HCT116 (cell line): ENCODE data around the gene BAHCC1. TPM values are rescaled to one million over a fixed set of nuclear protein-coding genes. Genes with fewer than 3 reads are reported as not detected.
A peak's percentile ranks its signal among the peaks of the same experiment; 100 is the strongest.

ENCODE experiments used
- ATAC-seq: fragments of 200-7000 bp; cut with Tn5 transposase; 2 replicates; pipeline ENCODE4 v1.9.1; 2020; ENCODE audit warnings: mild to moderate bottlenecking, moderate library complexity
- BruUV-seq: library from RNA; stranded (reverse); fragments of 400-500 nt; replicated peaks from 2 replicates; lab custom pipeline; 2021; lab: Mats Ljungman, UMichigan
- CTCF ChIA-PET: fragments of 300-600 bp; sonication (Branson Sonifier 250); formaldehyde crosslinking; loops from one replicate; lab custom pipeline; 2021; ENCODE audit warnings: antibody characterized with exemption; lab: Charles Lee
- POLR2A ChIA-PET: fragments of 300-600, 350-600 bp; sonication (Branson Sonifier 250); formaldehyde crosslinking; loops from one replicate; lab custom pipeline; 2021; ENCODE audit warnings: antibody characterized with exemption; lab: Charles Lee
- RAD21 ChIA-PET, 2 experiments: fragments of 300-600 bp; sonication (Branson Sonifier 250); formaldehyde crosslinking; loops; one replicate each; lab custom pipeline; 2023; ENCODE audit warnings: low total read pairs in 2 of 2; ENCODE audit not compliant: uncharacterized antibody in 2 of 2, unreplicated experiment in 2 of 2, low non-redundant PET in 1 of 2; lab: Charles Lee
- DNase-seq: peaks from one replicate; pipeline ENCODE4 v3.0.0-alpha.2; 2010; ENCODE audit warnings: low read depth, low spot score
- H2AFZ ChIP-seq: fragments of 200-600 bp; shearing (Covaris generic), sonication (generic); 2 replicates; pipeline ENCODE4 v1.6.1; 2017; ENCODE audit warnings: low read depth, mixed run types, mixed read lengths, antibody characterized with exemption, low read length; ENCODE audit not compliant: poor library complexity, severe bottlenecking
- H3K27ac ChIP-seq: 2 replicates; pipeline ENCODE4 v1.5.1; 2012; ENCODE audit warnings: low read depth, low read length
- H3K27me3 ChIP-seq: fragments of 200-600 bp; sonication (generic); 2 replicates; pipeline ENCODE4 v1.6.1; 2016; ENCODE audit warnings: mixed run types, low read length, mixed read lengths; ENCODE audit not compliant: insufficient read depth
- H3K36me3 ChIP-seq, 2 experiments: fragments of 200-500 bp in 1 of 2; fragments of 200-600 bp in 1 of 2; sonication (Bioruptor generic) in 1 of 2; sonication (generic) in 1 of 2; 2 replicates each; pipeline versions ENCODE4 v1.5.1 to v1.6.1; 2014 to 2016; ENCODE audit warnings: low read length in 2 of 2, inconsistent platforms in 1 of 2, mixed read lengths in 1 of 2, mixed run types in 1 of 2; ENCODE audit not compliant: insufficient read depth in 2 of 2, control insufficient read depth in 1 of 2
- H3K4me1 ChIP-seq, 2 experiments: fragments of 200-600 bp in 1 of 2; sonication (generic) in 1 of 2; 2 replicates each; pipeline versions ENCODE4 v1.5.1 to v1.6.1; 2012 to 2017; ENCODE audit warnings: low read length in 2 of 2, inconsistent platforms in 1 of 2, mild to moderate bottlenecking in 1 of 2, mixed read lengths in 1 of 2, mixed run types in 1 of 2, moderate library complexity in 1 of 2; ENCODE audit not compliant: insufficient read depth in 2 of 2, control insufficient read depth in 1 of 2
- H3K4me2 ChIP-seq: fragments of 200-600 bp; sonication (generic); 2 replicates; pipeline ENCODE4 v1.6.1; 2017; ENCODE audit warnings: mixed run types, low read length, mixed read lengths
- H3K4me3 ChIP-seq, 2 experiments: fragments of 200-600 bp in 1 of 2; sonication (generic) in 1 of 2; replicated peaks in 1 of 2; 2 replicates each; pipeline ENCODE4 v1.5.1; 2011 to 2016; ENCODE audit warnings: low read length in 2 of 2, control low read depth in 1 of 2, low read depth in 1 of 2, mild to moderate bottlenecking in 1 of 2, mixed read lengths in 1 of 2, mixed run types in 1 of 2
- H3K79me2 ChIP-seq: fragments of 200-600 bp; sonication (generic); 2 replicates; pipeline ENCODE4 v1.6.1; 2017; ENCODE audit warnings: mild to moderate bottlenecking, mixed run types, low read length, moderate library complexity, mixed read lengths; ENCODE audit not compliant: insufficient read depth
- H3K9ac ChIP-seq: fragments of 200-600 bp; sonication (generic); 2 replicates; pipeline ENCODE4 v1.6.1; 2016; ENCODE audit warnings: low read length, mixed read lengths
- H3K9me2 ChIP-seq: fragments of 200-600 bp; sonication (generic), shearing (Covaris generic); 2 replicates; pipeline ENCODE4 v1.6.1; 2017; ENCODE audit warnings: mixed run types, mild to moderate bottlenecking, moderate library complexity; ENCODE audit not compliant: insufficient read depth
- H3K9me3 ChIP-seq, 2 experiments: fragments of 200-500 bp in 1 of 2; fragments of 200-600 bp in 1 of 2; sonication (Bioruptor generic) in 1 of 2; sonication (generic) in 1 of 2; 2 replicates each; pipeline ENCODE4 v1.6.1; 2014 to 2017; ENCODE audit warnings: low read length in 2 of 2, mixed read lengths in 2 of 2, inconsistent platforms in 1 of 2, low read depth in 1 of 2, mild to moderate bottlenecking in 1 of 2, mixed run types in 1 of 2, moderate library complexity in 1 of 2; ENCODE audit not compliant: control insufficient read depth in 1 of 2, insufficient read depth in 1 of 2
- H4K20me1 ChIP-seq: fragments of 200-600 bp; sonication (generic), shearing (Covaris generic); 2 replicates; pipeline ENCODE4 v1.6.1; 2017; ENCODE audit warnings: mixed run types, mild to moderate bottlenecking, moderate library complexity; ENCODE audit not compliant: insufficient read depth
- CTCF ChIP-seq, 3 experiments: fragments of 200-600 bp in 1 of 3; sonication (generic) in 1 of 3; IDR thresholded peaks in 2 of 3; conservative IDR thresholded peaks in 1 of 3; 2 replicates each; pipeline ENCODE4 v1.5.1; 2012 to 2017; ENCODE audit warnings: low read depth in 2 of 3, low read length in 2 of 3, antibody characterized with exemption in 1 of 3, borderline replicate concordance in 1 of 3, control low read depth in 1 of 3, mild to moderate bottlenecking in 1 of 3, mixed read lengths in 1 of 3, mixed run types in 1 of 3, moderate library complexity in 1 of 3; ENCODE audit not compliant: insufficient read depth in 1 of 3
- SRF ChIP-seq: IDR thresholded peaks from 2 replicates; pipeline ENCODE4 v1.6.1; 2012; ENCODE audit warnings: low read depth
- TCF7L2 ChIP-seq: IDR thresholded peaks from 2 replicates; pipeline ENCODE4 v1.7.0; 2011; ENCODE audit warnings: borderline replicate concordance, inconsistent platforms; ENCODE audit not compliant: insufficient read depth, insufficient read length; ENCODE audit errors: extremely low read depth
- ZFX ChIP-seq: fragments of 450-650 bp; IDR thresholded peaks from 2 replicates; pipeline ENCODE4 v1.6.1; 2017
- intact Hi-C: fragments of 100-400 bp; cut with micrococcal nuclease; formaldehyde crosslinking; loops from 2 replicates; pipeline ENCODE4 v1.10.0; 2022
- total RNA-seq: library from RNA; stranded (reverse); gene quantifications from one replicate; pipeline ENCODE4 v1.2.1, GENCODE V29; 2021; ENCODE audit not compliant: unreplicated experiment

Gene BAHCC1
- total RNA-seq, 1 experiment from 2014 or later: 45.2 TPM

- Histone ChIP-seq H3K4me3 (peak overlapping the region; percentile 82 to 83), H3K36me3 (no peaks in the 10 kb centered on the region; a peak in 1 of 4 replicates), H3K27ac (peak overlapping the region; percentile 99), H3K4me1 (peaks cover 31 to 46% of the 10 kb centered on the region in 2 experiments), H3K27me3 (no peaks in the 10 kb centered on the region), H3K4me2 (peak overlapping the region; percentile 78), H4K20me1 (no peaks in the 10 kb centered on the region), H2AFZ (no peak overlapping the region), H3K9me3 (no peaks in the 10 kb centered on the region), H3K9ac (peak overlapping the region; percentile 95), H3K9me2 (no peaks in the 10 kb centered on the region), H3K79me2 (peaks cover 78% of the 10 kb centered on the region)
- DNase-seq (no peak), ATAC-seq (no peak)
- ChIA-PET RAD21 (no interaction called here), POLR2A (interaction anchor here (0.6 to 2.4 kb wide), 6 partner anchors 19 to 834 kb away, joined by 3 to 10 read pairs (median 5); partner anchors contain the start of gene SLC38A10), CTCF (interaction anchor here (1.4 to 2.7 kb wide), 2 partner anchors 34 to 107 kb away, joined by 3 to 15 read pairs; no protein-coding TSS in a partner anchor)
- intact Hi-C loops: no loop called here
- TF ChIP-seq TCF7L2 (peak; percentile 23), SRF (no peak)
- no TSS peak for BruUV-seq
Measured at GRCh38 chr17:81398832-81399411, 3.7 kb downstream of the BAHCC1 start.

GRCh38 chr17:81399481-81400153, 4.4 kb downstream of the BAHCC1 start:
- POLR2A ChIA-PET: interaction anchor here (1.1 to 2.2 kb wide), 3 partner anchors 20 to 104 kb away, joined by 3 to 10 read pairs (median 6); partner anchors contain the start of gene SLC38A10

More at GRCh38 chr17:81399481-81400153, 4.4 kb downstream of the BAHCC1 start:
- peak overlapping the region; percentile 82 to 83 for H3K4me3 ChIP-seq
- H3K79me2 ChIP-seq: peaks cover 85% of the 10 kb centered on the region
- ChIA-PET RAD21 (no interaction called here), CTCF (interaction anchor here (1.4 kb wide), 1 partner anchor 34 kb away, joined by 3 read pairs; no protein-coding TSS in a partner anchor)
- H3K9ac ChIP-seq: peak overlapping the region; percentile 95
- ATAC-seq (no peak), DNase-seq (no peak)
- no peaks in the 10 kb centered on the region for H3K27me3 ChIP-seq
- H4K20me1 ChIP-seq: no peaks in the 10 kb centered on the region
- TF ChIP-seq ZFX: peak; percentile 75; the same call in 1 of the 2 replicates
- TF ChIP-seq CTCF (IDR thresholded peaks at IDR 0.05 in 2 of 3, conservative IDR thresholded peaks at IDR 0.05 in 1 of 3; ENCODE audit: borderline replicate concordance in 1 of 3, insufficient read depth in 1 of 3, low read depth in 2 of 3, low read length in 2 of 3): no peak
- BruUV-seq: no TSS peak
- no peaks in the 10 kb centered on the region for H3K9me3 ChIP-seq
- intact Hi-C loops: no loop called here
- H3K9me2 ChIP-seq: no peaks in the 10 kb centered on the region
- peak overlapping the region; percentile 99 for H3K27ac ChIP-seq
- H2AFZ ChIP-seq: no peak overlapping the region
- H3K4me2 ChIP-seq: peak overlapping the region; percentile 80
- H3K4me1 ChIP-seq: peaks cover 25 to 39% of the 10 kb centered on the region in 2 experiments
- no peaks in the 10 kb centered on the region; a peak in 1 of 4 replicates for H3K36me3 ChIP-seq
